Astrocyte of the spinal cord (primary cell): ENCODE results near the gene CCDC34.
A peak's percentile ranks its signal among the peaks of the same experiment; 100 is the strongest.

Experiments
- DNase-seq: peaks from one replicate; pipeline ENCODE4 v3.0.0; 2011; ENCODE audit warnings: low read depth, low spot score
- H3K4me3 ChIP-seq: 2 replicates; pipeline ENCODE4 v1.5.1; 2011; ENCODE audit warnings: low read depth, mild to moderate bottlenecking, low read length, moderate library complexity
- CTCF ChIP-seq: IDR thresholded peaks from 2 replicates; pipeline ENCODE4 v1.5.1; 2012; ENCODE audit warnings: low read depth, mild to moderate bottlenecking, low read length, inconsistent platforms
- in situ Hi-C: cut with HindIII; loops from 2 replicates; pipeline ENCODE4 v1.10.0; 2017; ENCODE audit warnings: low sequenced_read_pairs

Gene CCDC34

GRCh38 chr11:27357250-27357649 lies 5.8 kb downstream of the CCDC34 start:
- in situ Hi-C loops = no loop called here
- no peak for DNase-seq
- H3K4me3 ChIP-seq = no peak overlapping the region
- no peak for TF ChIP-seq CTCF

GRCh38 chr11:27356624-27357222 lies 6.3 kb downstream of the CCDC34 start:
- DNase-seq = no peak
- no peak for TF ChIP-seq CTCF
- in situ Hi-C loops = no loop called here
- H3K4me3 ChIP-seq = no peak overlapping the region

- DNase-seq = no peak
- no peak overlapping the region for H3K4me3 ChIP-seq
- TF ChIP-seq CTCF = no peak
- in situ Hi-C loops = no loop called here
Measured at GRCh38 chr11:27355575-27356104, 7.4 kb downstream of the CCDC34 start.

- in situ Hi-C loops = no loop called here
- TF ChIP-seq CTCF = no peak
- H3K4me3 ChIP-seq = no peak overlapping the region
- no peak for DNase-seq
Measured at GRCh38 chr11:27354359-27354965, 8.6 kb downstream of the CCDC34 start.

GRCh38 chr11:27353593-27354358 lies 9.2 kb downstream of the CCDC34 start:
- H3K4me3 ChIP-seq = no peak overlapping the region
- in situ Hi-C loops = no loop called here
- DNase-seq = peak; percentile 16
- TF ChIP-seq CTCF = no peak

GRCh38 chr11:27352781-27353180 lies 10.2 kb downstream of the CCDC34 start:
- in situ Hi-C loops = no loop called here
- no peak for TF ChIP-seq CTCF
- H3K4me3 ChIP-seq = no peak overlapping the region
- DNase-seq = no peak
